NCI-H226 (cell line): ENCODE results near the gene PAF1.

ENCODE experiments used
- DNase-seq: peaks from one replicate; pipeline ENCODE4 v3.0.0-alpha.2; 2015

Gene PAF1

DNA sequence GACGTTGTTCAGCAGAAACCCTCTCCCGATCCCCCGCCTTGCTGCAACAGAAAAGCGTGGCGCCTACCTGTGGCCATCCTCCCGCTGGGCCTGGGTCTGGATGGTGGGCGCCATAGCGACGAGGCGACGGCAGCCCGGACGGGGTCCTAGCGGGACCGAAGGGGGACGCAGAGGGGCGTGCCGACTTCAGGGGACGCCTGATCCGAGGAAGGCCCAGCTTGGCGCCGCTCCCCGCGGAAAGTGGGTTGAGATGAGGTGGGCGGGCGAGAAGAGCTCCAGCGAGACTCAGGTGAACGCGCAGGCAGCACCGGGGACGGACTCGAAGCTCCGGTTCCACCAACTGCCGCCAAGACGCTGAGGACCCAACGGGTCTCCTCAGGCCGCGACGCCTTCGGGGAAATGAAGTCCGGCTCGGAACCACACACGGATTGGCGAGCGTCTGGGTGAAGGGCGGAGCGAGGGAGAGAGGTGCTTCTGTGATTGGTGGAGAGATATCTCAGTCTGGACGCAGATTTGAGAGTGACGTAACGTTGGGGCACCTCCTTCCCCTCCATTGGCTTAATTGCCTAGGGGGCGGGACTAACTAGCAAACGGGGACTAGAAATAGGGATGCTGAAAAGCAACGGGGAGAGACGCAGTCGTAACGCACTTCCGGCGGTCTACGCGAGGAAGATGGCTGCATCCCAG, at the start of gene PAF1, which contains the start of gene MED29:
PAF1 (minus strand) TSS at position 356 of the 687 bp plus-strand sequence; CDS start at position 114, 242 bp downstream.
MED29 (plus strand) TSS at position 628 of the 687 bp plus-strand sequence; CDS start at position 673, 45 bp downstream.
- DNase-seq, result peak; percentile 96

DNA sequence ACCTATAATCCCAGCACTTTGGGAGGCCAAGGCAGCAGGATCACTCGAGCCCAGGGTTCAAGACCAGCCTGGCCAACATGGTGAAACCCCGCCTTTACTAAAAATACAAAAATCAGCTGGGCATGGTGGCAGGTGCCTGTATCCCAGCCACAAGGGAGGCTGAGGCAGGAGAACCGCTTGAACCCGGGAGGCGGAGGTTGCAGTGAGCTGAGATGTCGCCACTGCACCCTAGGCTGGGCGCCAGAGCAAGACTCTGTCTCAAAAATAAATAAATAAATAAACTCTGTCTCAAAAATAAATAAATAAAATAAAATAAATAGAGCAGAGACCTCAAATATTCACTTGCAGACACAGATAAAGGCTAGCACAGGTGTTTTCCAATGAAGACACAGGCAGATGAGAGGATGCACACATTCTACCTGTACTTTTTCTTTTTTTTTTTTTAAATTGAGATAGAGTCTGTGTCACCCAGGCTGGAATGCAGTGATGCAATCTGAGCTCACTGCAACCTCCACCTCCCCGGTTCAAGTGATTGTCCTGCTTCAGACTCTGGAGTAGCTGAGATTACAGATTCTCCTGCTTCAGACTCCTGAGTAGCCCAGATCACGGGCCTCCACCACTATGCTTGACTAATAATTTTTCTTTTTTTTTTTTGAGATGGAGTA, 47.5 kb upstream of the PAF1 start:
- DNase-seq, result peak; percentile 68

DNA sequence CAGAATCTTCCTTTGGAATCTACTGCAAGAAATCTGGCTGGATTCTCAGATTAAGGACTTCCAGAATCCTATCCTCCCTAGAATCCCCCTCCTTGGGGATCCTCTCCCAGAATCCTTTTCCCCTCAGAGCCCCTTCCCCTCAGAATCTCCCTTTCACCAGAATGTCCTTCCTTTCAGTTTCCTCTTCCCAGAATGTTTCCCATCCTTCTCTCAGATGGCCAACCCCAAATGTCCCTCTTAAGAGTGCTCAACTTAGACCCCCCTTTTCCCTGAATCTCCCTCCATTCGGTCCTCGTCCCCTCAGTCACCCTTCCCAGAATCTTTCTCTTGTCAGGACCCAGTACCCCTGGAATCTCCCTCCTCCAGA, 45.4 kb upstream of the PAF1 start:
- no peak for DNase-seq

DNA sequence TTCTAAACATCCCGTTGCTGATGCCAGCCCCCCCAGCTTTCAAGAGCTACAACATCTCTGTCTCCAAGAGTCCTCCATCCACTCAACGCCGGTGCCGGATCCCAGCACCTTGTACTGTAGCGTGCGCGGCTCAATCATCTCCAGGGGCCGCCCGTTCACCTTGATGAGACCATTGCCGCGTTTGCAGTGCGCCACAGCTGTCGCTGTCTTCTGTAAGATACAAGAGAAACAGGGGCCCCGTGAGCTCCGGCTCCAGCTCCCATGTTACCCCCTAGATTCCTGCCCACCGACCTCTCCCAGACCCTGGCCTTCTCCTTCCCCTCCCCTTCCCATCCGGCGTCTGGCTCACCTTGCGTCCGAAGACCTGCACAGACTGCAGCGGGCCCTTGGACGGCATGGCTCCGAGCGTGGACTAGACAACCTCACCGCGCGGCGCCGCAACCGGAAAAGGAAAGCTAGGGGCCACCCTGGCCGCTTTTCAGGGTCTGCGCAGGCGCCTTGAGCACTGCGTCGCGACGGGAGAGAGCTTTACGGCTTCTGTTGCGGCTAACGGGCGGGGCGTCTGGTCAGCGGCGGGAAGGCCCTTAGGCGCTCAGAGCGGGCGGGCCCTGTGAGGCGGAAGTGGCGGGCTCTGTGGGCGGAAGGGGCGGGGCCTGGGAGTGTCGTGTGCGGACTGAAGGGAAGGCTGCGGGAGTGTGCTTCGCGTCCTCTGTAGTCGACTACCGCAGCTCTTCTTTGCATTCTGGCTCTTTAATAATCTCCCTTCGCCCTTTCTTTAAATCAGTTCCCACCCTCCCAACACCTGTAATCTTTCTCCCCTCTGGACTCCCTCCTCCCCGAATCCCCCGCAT, 44.8 kb upstream of the PAF1 start, which contains the start of gene RPS16:
RPS16 (minus strand) TSS at position 451 of the 851 bp plus-strand sequence; CDS start at position 397, 54 bp downstream.
- DNase-seq, result peak; percentile 94

DNA sequence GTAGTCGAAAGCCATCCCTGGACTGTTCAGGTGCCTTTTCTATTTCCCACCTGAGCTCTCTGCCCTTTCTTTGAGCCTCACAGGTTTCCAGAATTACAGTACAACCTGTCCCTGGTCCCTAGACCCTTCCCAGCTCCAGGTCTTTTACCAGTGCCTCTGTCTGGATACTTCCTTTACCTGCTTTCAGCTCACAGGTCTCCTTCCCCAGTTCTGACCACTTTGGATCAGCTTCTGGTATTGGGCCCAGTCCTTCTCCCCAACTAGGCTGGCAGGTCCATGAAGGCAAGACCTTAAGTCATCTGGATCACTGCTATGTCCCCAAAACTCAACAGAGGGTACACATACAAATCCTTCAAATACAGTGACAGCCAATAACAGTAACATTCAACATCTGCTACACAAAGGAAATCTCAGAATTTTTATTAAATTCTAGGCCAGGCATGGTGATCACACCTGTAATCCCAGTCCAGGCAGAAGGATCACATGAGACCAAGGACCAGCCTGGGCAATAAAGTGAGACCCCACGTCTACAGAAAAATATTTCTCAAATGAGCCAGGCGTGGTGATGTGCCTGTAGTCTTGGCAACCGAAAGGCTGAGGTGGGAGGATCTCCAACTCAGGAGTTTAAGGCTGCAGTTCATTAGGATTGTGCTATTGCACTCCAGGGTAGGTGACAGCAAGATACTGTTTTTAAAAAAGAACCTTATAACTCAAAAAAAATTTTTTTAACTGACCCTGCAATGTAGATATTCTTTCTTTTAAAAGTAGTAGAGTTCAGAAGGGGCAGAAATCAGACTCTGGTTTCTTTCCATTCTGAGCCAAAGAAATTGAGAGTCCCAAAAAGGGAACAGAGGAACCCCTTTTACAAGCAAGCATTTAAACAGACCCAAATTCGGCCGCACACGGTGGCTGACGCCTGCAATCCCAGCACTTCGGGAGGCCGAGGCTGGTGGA, 43.5 kb upstream of the PAF1 start:
- no peak for DNase-seq

DNA sequence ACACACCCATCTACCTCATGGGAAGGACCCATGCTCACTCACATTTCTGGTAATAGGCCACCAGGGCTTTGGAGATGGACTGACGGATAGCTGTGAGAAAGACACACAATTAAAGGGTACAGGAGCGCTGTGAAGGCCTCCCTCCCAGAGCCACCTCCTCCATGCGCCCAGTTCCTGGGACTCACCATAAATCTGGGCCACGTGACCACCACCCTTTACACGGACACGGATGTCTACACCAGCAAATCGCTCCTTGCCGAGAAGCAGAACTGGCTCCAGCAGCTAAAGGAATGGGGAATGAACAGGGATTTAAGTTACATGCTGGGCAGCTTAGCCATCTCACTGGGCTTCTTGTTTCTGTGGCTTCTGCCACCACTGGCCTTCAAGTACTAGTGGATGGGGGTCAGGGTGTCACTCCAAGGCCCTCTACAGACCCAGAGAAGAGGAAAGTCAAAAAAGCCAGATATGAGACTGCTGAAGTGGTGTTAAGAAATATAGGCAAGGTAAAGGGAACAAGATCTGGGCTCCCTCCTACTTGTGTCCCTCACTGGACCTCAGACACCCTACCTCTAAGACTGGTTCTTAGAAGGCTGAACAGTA, 42.7 kb upstream of the PAF1 start:
- no peak for DNase-seq

DNA sequence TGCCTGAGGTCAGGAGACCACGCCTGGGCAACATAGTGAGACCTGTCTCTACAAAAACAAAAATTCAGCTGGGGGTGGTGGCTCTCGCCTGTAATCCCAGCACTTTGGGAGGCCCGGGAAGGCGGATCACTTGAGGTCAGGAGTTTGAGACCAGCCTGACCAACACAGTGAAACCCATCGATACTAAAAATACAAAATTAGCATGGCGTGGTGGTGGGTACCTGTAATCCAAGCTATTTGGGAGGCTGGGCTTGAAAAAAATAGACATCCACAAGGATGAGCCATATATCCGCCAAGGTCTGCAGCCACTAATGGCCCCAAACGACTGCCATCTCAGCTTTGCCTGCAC, 41.7 kb upstream of the PAF1 start:
- no peak for DNase-seq

DNA sequence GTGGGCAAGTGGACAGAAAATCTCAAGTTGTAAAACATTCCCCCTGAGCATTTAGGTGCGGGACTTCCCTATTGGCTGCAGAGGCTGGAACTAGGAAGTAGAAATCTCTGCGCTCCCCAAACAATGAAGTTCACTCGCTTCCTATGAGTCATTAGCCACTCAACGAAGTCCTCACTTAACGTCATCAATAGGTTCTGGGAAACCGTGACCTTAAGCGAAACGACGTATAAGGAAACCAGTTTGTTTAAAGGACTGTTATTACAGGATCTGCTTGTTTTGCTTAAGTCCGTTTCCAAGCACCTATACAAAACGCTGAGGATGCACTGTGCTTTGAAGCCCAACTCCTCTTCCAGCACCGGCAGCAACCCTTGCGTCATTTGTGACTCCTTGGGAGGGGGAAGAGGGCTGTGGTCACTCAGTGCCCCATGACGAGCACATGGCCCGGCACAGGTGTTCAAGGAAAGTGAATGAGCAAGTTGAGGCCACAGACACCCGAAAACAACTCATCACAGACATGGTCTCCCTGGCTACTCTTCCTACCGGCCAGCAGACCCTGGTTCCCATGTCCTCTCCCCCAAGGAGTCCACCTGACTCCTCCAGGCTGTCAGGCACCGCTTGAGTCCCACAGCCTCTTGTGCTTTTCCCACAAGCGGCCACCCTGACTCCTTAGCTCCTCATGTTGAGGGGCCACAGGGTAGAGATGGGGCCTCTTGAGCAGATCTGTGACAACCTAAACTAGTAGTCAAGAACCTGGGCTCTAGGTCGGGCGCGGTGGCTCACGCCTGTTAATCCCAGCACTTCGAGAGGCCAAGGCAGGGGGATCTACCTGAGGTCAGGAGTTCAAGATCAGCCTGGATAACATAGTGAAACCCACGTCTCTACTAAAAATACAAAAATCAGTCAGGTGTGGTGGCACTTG, 40.0 kb upstream of the PAF1 start:
- no peak for DNase-seq

DNA sequence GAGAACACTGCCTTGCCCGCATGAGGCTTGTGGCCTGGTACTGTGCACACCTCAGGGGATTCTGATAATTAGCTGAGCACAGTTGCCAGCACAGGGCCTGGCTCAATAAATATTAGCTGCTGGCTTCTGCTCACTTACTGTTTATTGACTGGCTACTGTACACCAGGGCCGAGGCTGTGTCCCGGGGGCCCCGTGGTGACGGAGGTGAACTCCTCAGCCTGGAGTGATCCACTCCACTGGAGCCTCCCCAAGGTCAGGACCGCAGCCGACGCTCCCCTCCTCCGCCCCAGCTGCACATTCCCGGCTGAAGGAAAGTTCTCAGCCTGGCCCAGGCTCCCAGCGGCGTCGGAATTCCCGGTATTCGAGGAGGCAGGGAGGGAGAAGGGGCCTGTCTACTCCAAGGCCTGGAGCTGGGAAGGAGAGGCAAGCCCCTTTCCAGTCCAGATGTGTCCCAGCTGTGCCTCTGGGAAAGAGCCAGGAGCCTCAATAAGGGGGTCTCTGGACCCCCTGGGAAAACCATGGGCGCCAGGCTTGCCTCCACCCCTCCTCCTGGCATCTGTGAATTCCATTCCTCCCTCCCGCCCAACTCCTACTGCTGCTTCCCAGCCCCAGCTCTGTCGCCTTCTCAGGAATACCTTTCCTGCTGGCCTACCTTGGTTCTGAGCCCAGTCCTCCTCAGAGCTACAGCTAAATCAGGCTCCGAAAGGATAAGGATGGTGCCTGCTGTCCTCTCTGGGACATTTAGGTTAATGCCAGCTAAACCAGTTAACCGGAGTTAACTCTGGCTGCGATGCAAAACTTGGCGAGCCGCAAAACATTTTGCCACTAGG, 37.6 kb upstream of the PAF1 start:
- peak; percentile 92 for DNase-seq

DNA sequence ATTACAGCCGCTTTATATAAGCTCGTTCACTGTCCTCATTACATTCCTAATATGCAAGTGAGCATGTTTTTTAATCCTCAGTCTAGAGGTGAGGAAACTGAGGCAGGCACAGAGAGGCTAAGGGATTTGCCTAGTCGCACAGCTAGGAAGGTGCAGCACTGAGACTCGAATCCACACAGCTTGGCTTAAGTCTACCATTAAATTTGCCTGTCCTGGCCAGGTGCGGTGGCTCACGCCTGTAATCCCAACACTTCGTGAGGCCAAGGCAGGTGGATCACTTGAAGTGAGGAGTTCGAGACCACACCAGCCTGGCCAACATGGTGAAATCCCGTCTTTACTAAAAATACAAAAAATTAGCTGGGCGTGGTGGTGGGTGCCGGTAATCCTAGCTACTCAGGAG, 36.8 kb upstream of the PAF1 start:
- no peak for DNase-seq

DNA sequence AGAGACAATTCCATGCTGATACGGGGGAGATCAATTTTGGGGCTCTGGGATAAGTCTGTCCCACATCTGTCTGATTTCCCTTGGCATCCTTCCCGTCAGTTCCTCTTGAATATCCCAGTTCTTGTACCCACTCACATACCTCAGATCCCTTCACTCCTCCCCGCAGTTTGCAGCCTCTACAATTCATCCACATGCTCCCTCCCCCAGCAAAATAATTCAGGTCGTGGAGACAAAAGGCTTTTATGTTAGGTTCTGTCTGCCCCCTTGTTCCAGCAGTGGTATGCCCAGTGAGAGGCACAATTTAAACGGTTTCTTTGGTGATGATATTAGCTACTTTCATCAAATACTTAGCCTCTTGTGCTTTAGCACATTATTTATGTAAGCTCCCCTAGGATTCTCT, 35.3 kb upstream of the PAF1 start:
- no peak for DNase-seq

DNA sequence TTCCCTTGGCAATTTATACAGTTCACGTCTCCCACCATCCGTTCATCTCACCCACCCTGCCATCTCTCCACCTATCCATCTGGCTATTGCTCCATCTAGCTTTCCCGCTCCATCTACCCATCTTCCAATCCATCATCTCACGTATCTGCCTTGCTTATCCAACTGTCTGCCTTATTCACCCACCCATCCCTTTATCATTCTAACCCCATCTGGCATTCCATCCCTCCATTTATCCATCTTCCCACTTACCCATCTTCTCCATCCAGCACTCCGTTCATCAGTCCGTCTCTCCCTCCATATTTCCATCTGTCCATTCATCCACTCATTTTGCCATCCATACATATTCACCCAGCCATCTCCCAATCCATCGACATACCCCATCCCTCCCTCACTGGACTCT, 34.8 kb upstream of the PAF1 start:
- no peak for DNase-seq

DNA sequence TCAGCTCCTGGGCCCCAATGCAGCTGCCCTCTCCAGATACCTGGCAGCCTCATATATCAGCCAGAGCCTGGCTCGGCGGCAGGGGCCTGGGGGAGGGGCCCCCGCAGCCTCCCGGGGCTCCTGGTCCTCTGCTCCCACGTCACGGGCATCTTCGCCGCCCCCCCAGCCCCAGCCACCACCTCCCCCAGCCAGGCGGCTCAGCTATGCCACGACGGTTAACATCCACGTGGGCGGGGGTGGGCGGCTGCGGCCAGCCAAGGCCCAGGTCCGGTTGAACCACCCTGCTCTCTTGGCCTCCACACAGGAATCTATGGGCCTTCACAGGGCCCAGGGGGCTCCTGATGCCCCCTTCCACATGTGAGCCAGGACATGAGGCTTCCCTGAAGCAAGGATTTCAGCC, 34.0 kb upstream of the PAF1 start:
- no peak for DNase-seq

DNA sequence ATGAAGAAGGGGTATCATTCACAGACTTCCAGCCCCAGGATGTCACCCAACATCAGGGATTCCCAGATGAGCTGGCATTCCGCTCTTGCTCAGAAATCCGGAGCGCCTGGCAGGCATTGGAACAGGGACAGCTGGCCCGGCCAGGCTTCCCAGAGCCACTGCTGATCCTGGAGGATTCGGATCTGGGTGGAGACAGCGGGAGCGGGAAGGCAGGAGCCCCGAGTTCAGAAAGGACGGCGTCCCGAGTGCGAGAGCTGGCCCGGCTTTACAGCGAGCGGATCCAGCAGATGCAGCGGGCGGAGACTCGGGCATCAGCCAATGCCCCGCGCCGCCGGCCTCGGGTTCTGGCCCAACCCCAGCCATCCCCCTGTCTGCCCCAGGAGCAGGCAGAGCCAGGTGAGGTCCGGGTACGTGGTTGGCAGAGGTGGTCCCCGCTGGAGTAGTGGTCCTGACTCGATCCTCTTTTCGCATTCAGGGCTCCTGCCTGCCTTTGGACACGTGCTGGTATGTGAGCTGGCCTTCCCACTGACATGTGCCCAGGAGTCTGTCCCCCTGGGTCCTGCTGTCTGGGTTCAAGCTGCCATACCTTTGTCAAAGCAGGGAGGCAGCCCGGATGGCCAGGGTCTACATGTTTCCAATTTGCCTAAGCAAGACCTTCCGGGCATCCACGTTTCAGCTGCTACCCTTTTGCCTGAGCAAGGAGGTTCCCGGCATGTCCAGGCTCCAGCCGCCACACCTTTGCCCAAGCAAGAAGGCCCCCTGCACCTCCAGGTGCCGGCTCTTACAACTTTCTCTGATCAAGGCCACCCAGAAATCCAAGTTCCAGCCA, 32.6 kb upstream of the PAF1 start:
- DNase-seq, result no peak

DNA sequence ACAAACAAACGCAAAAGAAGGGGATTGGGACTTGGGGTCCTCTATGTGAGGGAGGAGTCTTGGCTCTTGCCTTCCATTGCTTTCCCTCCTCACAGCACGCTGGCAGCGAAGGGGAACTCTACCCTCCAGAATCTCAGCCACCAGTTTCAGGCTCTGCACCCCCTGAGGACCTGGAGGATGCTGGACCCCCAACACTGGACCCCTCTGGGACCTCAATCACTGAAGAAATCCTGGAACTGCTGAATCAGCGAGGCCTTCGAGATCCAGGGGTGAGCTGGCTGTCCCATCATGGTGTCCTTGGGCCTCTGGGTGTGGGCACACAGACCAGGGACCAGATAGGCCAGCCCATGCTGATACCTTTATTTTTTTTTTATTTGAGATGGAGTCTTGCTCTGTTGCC, 31.1 kb upstream of the PAF1 start:
- no peak for DNase-seq

DNA sequence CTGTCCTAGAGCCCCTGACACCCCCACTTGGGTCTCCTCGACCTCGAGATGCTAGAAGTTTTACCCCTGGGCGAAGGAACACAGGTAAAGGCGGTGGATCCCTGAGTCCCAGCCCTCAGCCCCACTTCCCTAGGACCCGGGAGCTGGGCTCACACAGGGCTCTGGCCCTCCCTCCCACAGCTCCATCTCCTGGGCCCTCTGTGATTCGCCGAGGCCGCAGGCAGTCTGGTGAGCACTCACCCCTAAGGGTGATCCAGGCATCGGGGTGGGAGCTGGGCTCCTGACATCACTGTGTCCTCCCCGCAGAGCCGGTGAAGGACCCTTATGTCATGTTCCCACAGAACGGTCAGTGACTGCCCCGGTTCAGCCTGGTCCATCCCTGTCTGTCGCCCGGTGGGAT, 29.9 kb upstream of the PAF1 start:
- no peak for DNase-seq

DNA sequence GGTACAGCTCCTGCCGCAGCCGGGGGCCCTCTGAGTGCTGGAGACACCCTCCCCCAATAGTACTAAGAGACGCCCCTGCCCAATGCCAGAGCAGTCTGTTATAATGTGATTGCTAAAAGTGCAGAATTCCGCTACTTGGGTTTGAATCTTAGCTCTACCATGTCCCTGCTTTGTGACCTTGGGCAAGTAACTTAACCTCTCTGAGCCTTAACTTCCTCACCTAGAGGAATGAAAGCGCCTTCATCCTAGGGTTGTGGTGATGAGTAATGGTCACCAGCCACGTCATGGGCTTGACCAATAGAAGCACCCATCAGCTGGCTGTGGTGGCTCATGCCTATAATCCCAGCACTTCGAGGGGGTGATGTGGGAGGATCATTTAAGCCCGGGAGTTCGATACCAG, 28.1 kb upstream of the PAF1 start:
- no peak for DNase-seq

DNA sequence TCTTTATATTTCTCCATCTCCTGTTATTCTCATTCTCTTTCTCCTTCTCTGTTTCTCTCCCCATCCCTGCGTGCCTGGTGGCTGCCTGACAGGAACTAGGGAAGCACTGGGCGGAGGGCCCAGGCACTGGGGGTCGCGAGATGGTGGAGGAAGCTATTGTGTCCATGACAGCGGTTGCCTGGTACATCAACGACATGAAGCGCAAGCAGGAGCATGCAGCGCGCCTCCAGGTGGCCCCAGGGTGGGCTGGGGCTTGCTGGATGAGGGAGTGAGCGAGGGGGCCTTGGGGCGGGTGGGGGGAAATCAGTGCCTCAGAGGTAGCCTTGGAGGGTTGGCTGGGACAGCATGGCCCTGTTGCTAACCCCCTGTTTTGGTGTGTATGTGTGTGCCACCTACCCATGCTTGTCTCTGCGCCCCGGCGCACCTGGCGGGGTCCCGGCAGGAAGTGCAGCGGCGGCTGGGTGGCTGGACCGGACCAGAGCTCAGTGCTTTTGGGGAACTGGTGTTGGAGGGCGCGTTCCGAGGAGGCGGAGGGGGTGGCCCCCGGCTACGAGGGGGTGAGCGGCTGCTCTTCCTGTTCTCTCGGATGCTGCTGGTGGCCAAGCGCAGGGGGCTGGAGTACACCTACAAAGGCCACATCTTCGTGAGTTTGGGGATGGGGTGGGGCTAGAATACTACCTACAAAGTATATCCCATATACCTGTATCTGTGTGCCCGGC, 26.7 kb upstream of the PAF1 start:
- DNase-seq, result no peak
